Measurements from ENCODE around the gene IER3IP1. TPM values are rescaled to one million over a fixed set of nuclear protein-coding genes. Genes with fewer than 3 reads are reported as not detected.
"Not testable (repeated sequence)": the region's sequence is repeated elsewhere in the genome, so short reads cannot be mapped to it uniquely, and the experiment has no call there.

IER3IP1 gene
- total RNA-seq, 1 experiment from 2014 or later = 8.8 TPM

DNA sequence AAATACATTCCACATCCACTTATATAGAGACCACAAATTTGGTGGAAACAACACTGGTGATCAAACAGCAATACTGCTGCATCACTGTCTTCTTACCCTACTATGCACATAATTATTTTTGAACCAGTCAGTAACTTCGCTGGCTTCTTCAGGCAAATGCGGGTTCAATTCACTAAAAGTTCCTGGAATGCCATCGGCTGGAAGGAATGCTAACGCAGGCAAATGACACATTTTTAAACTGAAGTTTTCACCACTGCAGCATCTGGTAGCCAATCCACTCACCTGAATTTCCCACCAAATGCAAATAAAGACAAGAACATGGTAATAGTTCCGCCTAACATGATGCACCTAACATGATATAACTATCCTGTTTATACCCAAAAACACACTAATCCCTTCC, 15.9 kb downstream of the IER3IP1 start:
- no peak for TF ChIP-seq EZH2 (IDR thresholded peaks at IDR 0.05; ENCODE audit: low read depth)
- TF ChIP-seq, protein P1, sequence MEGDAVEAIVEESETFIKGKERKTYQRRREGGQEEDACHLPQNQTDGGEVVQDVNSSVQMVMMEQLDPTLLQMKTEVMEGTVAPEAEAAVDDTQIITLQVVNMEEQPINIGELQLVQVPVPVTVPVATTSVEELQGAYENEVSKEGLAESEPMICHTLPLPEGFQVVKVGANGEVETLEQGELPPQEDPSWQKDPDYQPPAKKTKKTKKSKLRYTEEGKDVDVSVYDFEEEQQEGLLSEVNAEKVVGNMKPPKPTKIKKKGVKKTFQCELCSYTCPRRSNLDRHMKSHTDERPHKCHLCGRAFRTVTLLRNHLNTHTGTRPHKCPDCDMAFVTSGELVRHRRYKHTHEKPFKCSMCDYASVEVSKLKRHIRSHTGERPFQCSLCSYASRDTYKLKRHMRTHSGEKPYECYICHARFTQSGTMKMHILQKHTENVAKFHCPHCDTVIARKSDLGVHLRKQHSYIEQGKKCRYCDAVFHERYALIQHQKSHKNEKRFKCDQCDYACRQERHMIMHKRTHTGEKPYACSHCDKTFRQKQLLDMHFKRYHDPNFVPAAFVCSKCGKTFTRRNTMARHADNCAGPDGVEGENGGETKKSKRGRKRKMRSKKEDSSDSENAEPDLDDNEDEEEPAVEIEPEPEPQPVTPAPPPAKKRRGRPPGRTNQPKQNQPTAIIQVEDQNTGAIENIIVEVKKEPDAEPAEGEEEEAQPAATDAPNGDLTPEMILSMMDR (conservative IDR thresholded peaks at IDR 0.05) = no peak
- Histone ChIP-seq H3K4me2 (no peak overlapping the region), H3K27ac (no peak overlapping the region), H3K9me2 (ENCODE audit: insufficient read depth) (no peaks in the 10 kb centered on the region), H3K36me3 (ENCODE audit: low read depth) (peaks cover 24% of the 10 kb centered on the region; the same call in 1 of the 2 replicates), H3K4me1 (replicated peaks; ENCODE audit: insufficient read depth) (no peaks in the 10 kb centered on the region), H3K9me3 (ENCODE audit: insufficient read depth, low read depth) (no peaks in the 10 kb centered on the region), H2AFZ (no peak overlapping the region), H3K27me3 (ENCODE audit: insufficient read depth, low read depth) (no peaks in the 10 kb centered on the region), H3K79me2 (ENCODE audit: low read depth) (peaks cover 41% of the 10 kb centered on the region), H3K4me3 (no peak overlapping the region), H3F3A (ENCODE audit: insufficient read depth, low read depth) (no peaks in the 10 kb centered on the region; the same call in 1 of the 2 replicates), H4K20me1 (ENCODE audit: insufficient read depth) (peaks cover 22% of the 10 kb centered on the region)
- no peak for DNase-seq
- ChIA-PET CTCF (no interaction called here), POLR2A (ENCODE audit: unreplicated experiment) (no interaction called here)
- no TSS peak for BruUV-seq (replicated peaks)
- intact Hi-C loops (cut with micrococcal nuclease; ENCODE audit: unreplicated experiment) = no loop called here

DNA sequence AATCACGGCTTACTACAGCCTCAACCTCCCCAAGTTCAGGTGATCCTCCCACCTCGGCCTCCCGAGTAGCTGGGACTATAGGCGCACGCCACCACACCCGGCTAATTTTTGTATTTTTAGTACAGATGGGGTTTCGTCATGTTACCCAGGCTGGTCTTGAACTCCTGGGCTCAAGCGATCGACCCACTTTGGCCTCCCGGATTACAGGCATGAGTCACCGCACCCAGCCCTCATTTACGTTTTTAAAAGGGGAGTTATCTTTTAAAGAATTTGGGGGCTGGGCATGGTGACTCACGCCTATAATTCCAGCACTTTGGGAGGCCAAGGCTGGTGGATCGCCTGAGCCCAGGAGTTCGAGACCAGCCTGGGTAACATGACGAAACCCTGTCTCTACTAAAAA, 17.8 kb downstream of the IER3IP1 start:
- H2AFZ ChIP-seq; H3K27ac ChIP-seq; POLR2A ChIA-PET (ENCODE audit: unreplicated experiment); intact Hi-C loops (cut with micrococcal nuclease; ENCODE audit: unreplicated experiment); H3K4me2 ChIP-seq; H3F3A ChIP-seq (ENCODE audit: insufficient read depth, low read depth); BruUV-seq (replicated peaks); H3K27me3 ChIP-seq (ENCODE audit: insufficient read depth, low read depth); DNase-seq; H3K9me2 ChIP-seq (ENCODE audit: insufficient read depth); CTCF ChIA-PET; H3K4me1 ChIP-seq (replicated peaks; ENCODE audit: insufficient read depth); H3K9me3 ChIP-seq (ENCODE audit: insufficient read depth, low read depth); H3K4me3 ChIP-seq: not testable (repeated sequence)
- peaks cover 32% of the 10 kb centered on the region for H3K79me2 ChIP-seq (ENCODE audit: low read depth)
- H3K36me3 ChIP-seq (ENCODE audit: low read depth) = peaks cover 14% of the 10 kb centered on the region; the same call in 1 of the 2 replicates
- peaks cover 12% of the 10 kb centered on the region for H4K20me1 ChIP-seq (ENCODE audit: insufficient read depth)

DNA sequence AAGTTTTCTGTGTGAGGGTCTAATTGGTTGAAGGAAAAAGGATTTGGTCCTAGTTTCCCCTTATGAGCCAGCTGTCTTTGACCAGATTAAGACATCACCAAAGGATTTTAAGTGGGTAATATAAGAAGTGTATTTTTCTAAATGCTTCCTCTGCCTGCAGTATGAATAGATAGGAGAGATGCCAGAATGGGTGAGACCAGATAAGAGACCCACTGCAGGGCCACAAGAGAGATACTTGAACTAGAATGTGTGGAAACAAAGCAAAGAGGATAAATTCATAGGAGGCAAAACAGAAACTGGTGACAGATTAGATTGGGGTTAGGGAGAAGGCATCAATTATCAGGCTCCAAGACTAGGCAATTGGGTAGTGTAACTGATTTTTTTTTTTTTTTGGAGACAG, 24.7 kb downstream of the IER3IP1 start:
- Histone ChIP-seq H3K27me3 (ENCODE audit: insufficient read depth, low read depth) (no peaks in the 10 kb centered on the region), H3K4me3 (peak overlapping the region; percentile 97), H3K36me3 (ENCODE audit: low read depth) (0 out of 2 replicates have a peak, but pooled peaks cover 10% of the 10 kb centered on the region), H4K20me1 (ENCODE audit: insufficient read depth) (no peaks in the 10 kb centered on the region), H3K9me3 (ENCODE audit: insufficient read depth, low read depth) (no peaks in the 10 kb centered on the region), H3K4me1 (replicated peaks; ENCODE audit: insufficient read depth) (peaks cover 16% of the 10 kb centered on the region), H3K9me2 (ENCODE audit: insufficient read depth) (no peaks in the 10 kb centered on the region), H2AFZ (peak overlapping the region; percentile 100), H3K27ac (no peak overlapping the region), H3F3A (ENCODE audit: insufficient read depth, low read depth) (peaks cover 7% of the 10 kb centered on the region), H3K79me2 (ENCODE audit: low read depth) (peaks cover 33% of the 10 kb centered on the region), H3K4me2 (peak overlapping the region; percentile 98)
- intact Hi-C loops (cut with micrococcal nuclease; ENCODE audit: unreplicated experiment) = no loop called here
- TF ChIP-seq, protein P1 (conservative IDR thresholded peaks at IDR 0.05) = no peak
- no peak for TF ChIP-seq EZH2 (IDR thresholded peaks at IDR 0.05; ENCODE audit: low read depth)
- BruUV-seq (replicated peaks) = no TSS peak
- ChIA-PET POLR2A (ENCODE audit: unreplicated experiment) (no interaction called here), CTCF (no interaction called here)
- no peak for DNase-seq

DNA sequence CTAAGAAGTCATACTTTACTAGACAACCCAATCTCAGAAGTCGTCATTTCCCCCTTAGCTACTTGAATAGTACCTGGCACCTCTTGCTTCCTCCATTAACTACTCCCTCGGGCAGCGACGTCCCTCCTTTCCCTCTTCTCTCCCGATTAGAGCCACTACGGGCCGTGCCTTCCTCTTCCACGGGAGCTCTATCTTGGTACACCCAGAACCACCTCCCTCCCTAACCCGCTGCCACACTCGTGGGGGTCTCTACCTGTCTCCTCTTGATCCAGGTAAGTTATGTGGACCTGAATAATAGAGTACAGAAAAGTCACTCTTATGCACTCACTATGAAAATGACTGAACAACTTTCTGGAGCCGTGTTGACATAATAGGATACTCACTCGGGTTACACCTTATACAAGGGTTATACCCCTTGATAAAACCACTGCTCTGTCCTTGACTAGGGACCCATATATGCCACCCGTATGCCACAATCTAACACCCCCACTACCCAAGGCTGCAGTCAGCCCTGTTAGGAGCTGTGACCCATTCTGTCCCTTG, 25.3 kb downstream of the IER3IP1 start:
- TSS peak; percentile 87 for BruUV-seq (replicated peaks)
- Histone ChIP-seq H3K36me3 (ENCODE audit: low read depth) (0 out of 2 replicates have a peak, but pooled peaks cover 5% of the 10 kb centered on the region), H4K20me1 (ENCODE audit: insufficient read depth) (no peaks in the 10 kb centered on the region), H3K79me2 (ENCODE audit: low read depth) (peaks cover 37% of the 10 kb centered on the region), H3K4me1 (replicated peaks; ENCODE audit: insufficient read depth) (peaks cover 16% of the 10 kb centered on the region), H3K4me3 (peak overlapping the region; percentile 97), H3K27ac (peak overlapping the region; percentile 60), H3K27me3 (ENCODE audit: insufficient read depth, low read depth) (no peaks in the 10 kb centered on the region), H3K9me3 (ENCODE audit: insufficient read depth, low read depth) (no peaks in the 10 kb centered on the region), H2AFZ (peak overlapping the region; percentile 100), H3K9me2 (ENCODE audit: insufficient read depth) (no peaks in the 10 kb centered on the region), H3K4me2 (peak overlapping the region; percentile 98), H3F3A (ENCODE audit: insufficient read depth, low read depth) (peaks cover 7% of the 10 kb centered on the region)
- CTCF ChIA-PET = interaction anchor here (0.6 kb wide), 1 partner anchor 14 kb away, joined by 3 read pairs; no protein-coding TSS in a partner anchor
- no peak for DNase-seq
- no peak for TF ChIP-seq EZH2 (IDR thresholded peaks at IDR 0.05; ENCODE audit: low read depth)
- TF ChIP-seq, protein P1 (conservative IDR thresholded peaks at IDR 0.05) = no peak
- POLR2A ChIA-PET (ENCODE audit: unreplicated experiment) = no interaction called here
- intact Hi-C loops (cut with micrococcal nuclease; ENCODE audit: unreplicated experiment) = no loop called here
